Measurements from ENCODE around the gene PVR.
"Not testable (repeated sequence)": the region's sequence is repeated elsewhere in the genome, so short reads cannot be mapped to it uniquely, and the experiment has no call there.

PVR gene

DNA sequence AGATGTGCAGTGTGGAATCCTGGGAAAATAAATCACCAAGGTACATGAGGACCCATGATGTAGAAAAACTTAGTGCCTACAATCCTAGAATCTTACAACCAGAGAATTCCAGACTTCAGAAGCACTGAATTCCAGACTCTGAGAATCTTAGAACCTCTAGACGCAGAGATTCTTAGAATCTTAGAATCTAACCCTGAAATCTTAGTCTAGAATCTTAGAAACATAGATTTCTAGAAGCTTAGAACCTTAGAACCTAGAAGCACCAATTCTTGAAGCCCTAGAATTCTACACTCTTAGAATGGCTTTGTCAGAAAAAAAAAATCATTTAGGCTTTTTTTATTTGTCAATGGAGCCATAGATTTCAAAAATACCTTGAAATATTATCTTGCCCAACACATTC, 61.3 kb downstream of the PVR start:
- no peak for DNase-seq

GRCh38 chr19:44705502-44706010, 61.8 kb downstream of the PVR start:
- DNase-seq = no peak

DNA sequence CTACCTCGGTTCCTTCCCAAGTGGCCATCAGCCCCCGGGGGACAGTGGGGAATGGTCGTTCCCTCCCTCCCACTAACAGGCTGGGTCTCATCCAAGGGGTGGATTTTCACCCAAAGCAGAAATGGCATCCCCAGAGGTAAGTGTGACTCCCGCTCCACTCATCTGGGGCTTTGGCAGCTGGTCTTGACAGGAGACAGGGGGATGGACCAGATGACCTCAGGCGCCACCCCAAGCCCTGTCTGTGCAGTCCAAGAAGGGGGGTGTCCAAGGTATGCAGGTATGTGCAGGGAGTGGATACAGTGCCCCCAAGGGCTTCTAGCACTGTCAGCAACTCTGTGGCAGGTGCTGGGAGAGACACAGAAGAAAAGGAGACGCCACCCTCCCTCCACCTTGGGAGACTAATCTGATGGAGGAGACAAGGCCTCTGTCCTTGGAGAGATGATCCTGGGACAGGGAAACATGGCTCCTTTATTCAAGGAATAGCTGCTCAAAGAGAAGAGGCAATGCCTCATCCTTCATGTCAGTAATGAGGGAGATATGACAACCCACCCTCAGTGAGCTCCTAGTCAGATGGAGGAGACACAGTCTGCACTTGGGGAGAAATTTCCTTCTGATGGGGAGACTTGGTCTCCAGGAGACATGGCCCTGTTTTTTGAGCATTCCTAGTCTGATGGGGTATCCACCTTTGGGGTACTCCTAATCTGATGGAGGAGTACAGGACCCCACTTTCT, 63.0 kb downstream of the PVR start:
- no peak for DNase-seq

- no peak for DNase-seq
Measured at GRCh38 chr19:44707794-44708193, 64.1 kb downstream of the PVR start.

DNA sequence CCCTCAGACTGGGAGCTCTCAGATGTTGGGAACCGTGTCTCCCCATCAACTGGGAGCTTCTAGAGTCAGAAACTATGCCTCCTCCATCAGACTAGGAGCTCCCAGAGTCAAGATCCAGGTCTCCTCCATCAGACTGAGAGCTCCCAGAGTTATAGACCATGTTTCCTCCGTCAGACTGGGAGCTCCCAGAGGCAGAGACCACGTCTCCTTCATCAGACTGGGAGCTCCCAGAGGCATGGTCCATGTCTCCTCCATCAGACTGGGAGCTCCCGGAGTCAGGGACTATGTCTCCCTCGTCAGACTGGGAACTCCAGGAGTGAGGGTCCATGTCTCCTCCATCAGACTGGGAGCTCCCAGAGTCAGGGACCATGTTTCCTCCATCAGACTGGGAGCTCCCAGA, 65.2 kb downstream of the PVR start:
- DNase-seq = no peak

- DNase-seq = not testable (repeated sequence)
Measured at GRCh38 chr19:44709434-44710266, 65.9 kb downstream of the PVR start.

DNA sequence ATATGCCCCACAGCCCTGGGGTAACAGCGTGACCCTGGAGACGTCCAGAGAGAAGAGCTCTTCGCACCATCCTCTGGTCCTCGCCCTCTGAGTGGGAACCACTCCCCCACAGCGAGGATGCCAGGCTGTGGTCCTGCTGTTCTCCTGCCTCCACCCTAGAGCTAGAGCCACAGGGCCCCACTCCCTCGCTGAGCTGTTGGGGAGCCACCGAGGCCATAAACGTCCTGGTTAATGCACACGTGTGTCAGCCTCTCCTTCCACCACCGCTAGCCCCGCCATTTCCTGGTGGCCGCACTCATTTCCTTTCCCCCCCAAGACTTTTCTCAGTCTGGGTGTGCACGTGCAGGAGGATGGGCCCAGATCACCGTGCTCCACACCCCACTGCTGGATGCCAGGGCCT, 66.8 kb downstream of the PVR start:
- DNase-seq = no peak

- no peak for DNase-seq
Measured at GRCh38 chr19:44712864-44713515, 69.3 kb downstream of the PVR start.

All from NCI-H2107 (cell line).